ENCODE measurements around the gene HSPA14. TPM values are rescaled to one million over a fixed set of nuclear protein-coding genes. Genes with fewer than 3 reads are reported as not detected.

The HSPA14 gene, protein sequence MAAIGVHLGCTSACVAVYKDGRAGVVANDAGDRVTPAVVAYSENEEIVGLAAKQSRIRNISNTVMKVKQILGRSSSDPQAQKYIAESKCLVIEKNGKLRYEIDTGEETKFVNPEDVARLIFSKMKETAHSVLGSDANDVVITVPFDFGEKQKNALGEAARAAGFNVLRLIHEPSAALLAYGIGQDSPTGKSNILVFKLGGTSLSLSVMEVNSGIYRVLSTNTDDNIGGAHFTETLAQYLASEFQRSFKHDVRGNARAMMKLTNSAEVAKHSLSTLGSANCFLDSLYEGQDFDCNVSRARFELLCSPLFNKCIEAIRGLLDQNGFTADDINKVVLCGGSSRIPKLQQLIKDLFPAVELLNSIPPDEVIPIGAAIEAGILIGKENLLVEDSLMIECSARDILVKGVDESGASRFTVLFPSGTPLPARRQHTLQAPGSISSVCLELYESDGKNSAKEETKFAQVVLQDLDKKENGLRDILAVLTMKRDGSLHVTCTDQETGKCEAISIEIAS
- 11.9 and 12.7 TPM in 2 replicates for total RNA-seq

DNA sequence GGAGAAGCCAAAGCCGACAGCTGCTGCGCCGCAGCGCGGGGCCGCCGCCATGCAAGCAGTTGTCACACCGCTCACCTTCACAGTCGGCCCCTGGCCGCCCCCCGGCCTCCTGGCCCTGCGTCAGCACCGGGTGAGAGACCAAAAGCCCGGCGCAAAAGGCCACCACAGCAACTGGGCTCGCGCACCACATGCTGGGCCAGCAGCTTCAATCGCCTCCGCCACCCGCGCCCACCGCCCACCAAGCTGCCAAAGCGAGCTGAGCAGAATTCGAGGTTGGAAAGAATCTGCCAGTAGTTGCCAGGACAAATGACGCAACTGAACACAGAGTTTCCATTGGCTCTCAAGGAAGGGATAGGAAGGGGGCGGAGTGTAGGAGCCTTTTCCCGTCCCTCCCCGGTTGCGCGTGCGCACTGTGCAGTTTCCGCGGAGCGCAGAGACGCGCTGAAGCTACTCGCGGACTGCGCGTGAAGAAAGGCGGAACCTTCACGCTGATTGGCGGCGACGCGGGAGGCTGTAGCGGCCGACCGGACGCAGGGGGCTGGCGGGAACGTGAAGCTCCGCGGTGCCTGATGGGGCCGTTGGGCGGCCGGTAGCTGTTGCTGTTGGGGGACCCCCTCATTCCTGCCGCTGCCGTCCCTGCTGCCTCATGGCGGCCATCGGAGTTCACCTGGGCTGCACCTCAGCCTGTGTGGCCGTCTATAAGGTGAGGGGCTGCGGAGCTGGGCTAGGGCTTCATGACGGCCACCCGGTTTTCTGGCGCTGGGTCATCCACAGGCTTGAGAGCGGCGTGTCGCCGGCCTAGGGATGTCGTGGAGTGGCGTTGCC, at the start of gene HSPA14, which contains the start of the genes CDNF and MSANTD7:
HSPA14 (plus strand) TSS at position 550 of the 825 bp plus-strand sequence; CDS start at position 647, 97 bp downstream.
CDNF (minus strand) TSS at position 281 of the 825 bp plus-strand sequence; CDS start at position 190, 91 bp downstream.
MSANTD7 (plus strand) TSS at position 550 of the 825 bp plus-strand sequence. CDS start 3,979 bp downstream, outside the sequence.
- Histone ChIP-seq H2AFZ (ENCODE audit: low read length) (peak within 1 kb of the TSS; percentile 98), H3K79me2 (ENCODE audit: insufficient read depth, low read length) (peaks cover 41% of the 10 kb centered on the region), H3K36me3 (ENCODE audit: insufficient read depth, low read length) (peaks cover 30% of the 10 kb centered on the region), H3K4me1 (ENCODE audit: insufficient read depth, low read length) (peaks cover 12% of the 10 kb centered on the region), H3K4me2 (ENCODE audit: insufficient read depth, low read length) (peak within 1 kb of the TSS; percentile 93), H3K27ac (ENCODE audit: low read depth, low read length) (peak within 1 kb of the TSS; percentile 86), H4K20me1 (ENCODE audit: insufficient read depth, low read length) (peaks cover 4% of the 10 kb centered on the region), H3K4me3 (ENCODE audit: insufficient read depth, low read length) (peak within 1 kb of the TSS; percentile 97), H3K9me3 (ENCODE audit: low read depth, low read length) (no peaks in the 10 kb centered on the region), H3K27me3 (ENCODE audit: insufficient read depth, low read length) (no peaks in the 10 kb centered on the region)
- DNase-seq (ENCODE audit: insufficient read length, low spot score, missing footprints): peak; percentile 98
- TF ChIP-seq, protein P1, sequence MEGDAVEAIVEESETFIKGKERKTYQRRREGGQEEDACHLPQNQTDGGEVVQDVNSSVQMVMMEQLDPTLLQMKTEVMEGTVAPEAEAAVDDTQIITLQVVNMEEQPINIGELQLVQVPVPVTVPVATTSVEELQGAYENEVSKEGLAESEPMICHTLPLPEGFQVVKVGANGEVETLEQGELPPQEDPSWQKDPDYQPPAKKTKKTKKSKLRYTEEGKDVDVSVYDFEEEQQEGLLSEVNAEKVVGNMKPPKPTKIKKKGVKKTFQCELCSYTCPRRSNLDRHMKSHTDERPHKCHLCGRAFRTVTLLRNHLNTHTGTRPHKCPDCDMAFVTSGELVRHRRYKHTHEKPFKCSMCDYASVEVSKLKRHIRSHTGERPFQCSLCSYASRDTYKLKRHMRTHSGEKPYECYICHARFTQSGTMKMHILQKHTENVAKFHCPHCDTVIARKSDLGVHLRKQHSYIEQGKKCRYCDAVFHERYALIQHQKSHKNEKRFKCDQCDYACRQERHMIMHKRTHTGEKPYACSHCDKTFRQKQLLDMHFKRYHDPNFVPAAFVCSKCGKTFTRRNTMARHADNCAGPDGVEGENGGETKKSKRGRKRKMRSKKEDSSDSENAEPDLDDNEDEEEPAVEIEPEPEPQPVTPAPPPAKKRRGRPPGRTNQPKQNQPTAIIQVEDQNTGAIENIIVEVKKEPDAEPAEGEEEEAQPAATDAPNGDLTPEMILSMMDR (IDR thresholded peaks at IDR 0.05; ENCODE audit: extremely low read depth, low read depth, low read length): no peak

DNA sequence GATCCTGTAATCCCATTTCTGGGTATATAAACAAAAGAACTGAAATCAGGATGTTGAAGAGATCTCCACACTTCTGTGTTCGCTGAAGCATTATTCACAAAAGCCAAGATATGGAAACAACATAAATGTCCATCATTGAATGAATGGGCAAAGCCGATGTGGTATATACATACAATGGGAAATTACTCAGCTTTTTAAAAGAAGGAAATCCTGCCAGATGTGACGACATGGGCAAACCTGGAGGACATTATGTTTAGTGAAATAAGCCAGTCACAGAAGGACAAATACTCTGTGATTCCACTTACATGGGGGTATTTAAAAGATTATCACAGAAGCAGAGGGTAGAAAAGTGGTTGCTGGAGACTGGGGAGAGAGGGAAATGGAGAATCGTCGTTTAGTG, 39.5 kb upstream of the HSPA14 start:
- H3K79me2 ChIP-seq (ENCODE audit: insufficient read depth, low read length): no peaks in the 10 kb centered on the region
- TF ChIP-seq, protein P1 (IDR thresholded peaks at IDR 0.05; ENCODE audit: extremely low read depth, low read depth, low read length): no peak
- no peaks in the 10 kb centered on the region for H3K4me1 ChIP-seq (ENCODE audit: insufficient read depth, low read length)
- no peak overlapping the region for H2AFZ ChIP-seq (ENCODE audit: low read length)
- H4K20me1 ChIP-seq (ENCODE audit: insufficient read depth, low read length): no peaks in the 10 kb centered on the region
- H3K36me3 ChIP-seq (ENCODE audit: insufficient read depth, low read length): no peaks in the 10 kb centered on the region
- peaks cover 33% of the 10 kb centered on the region for H3K27me3 ChIP-seq (ENCODE audit: insufficient read depth, low read length)
- no peaks in the 10 kb centered on the region for H3K9me3 ChIP-seq (ENCODE audit: low read depth, low read length)
- DNase-seq (ENCODE audit: insufficient read length, low spot score, missing footprints): no peak
- H3K4me2 ChIP-seq (ENCODE audit: insufficient read depth, low read length): no peak overlapping the region
- no peak overlapping the region for H3K27ac ChIP-seq (ENCODE audit: low read depth, low read length)
- no peak overlapping the region for H3K4me3 ChIP-seq (ENCODE audit: insufficient read depth, low read length)

DNA sequence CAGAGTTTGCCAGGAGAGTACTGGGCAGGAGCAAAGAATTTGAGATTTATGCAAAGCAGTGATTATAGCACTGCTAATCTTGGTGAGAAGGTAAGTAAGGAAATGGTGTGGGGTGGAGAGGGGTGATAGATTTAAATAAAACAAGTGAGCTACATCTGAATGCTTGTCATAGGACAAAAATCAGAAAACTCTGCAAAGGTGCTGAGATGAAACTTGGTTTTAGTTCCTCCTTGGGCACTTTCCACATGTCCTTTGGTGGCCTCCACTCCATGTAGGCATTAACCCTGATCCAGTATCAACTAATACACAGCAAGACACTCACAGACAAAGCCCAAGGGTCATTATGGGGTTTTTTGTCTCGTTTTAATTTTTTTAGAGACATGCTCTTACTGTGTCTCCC, 37.7 kb upstream of the HSPA14 start:
- H4K20me1 ChIP-seq (ENCODE audit: insufficient read depth, low read length): no peaks in the 10 kb centered on the region
- peaks cover 34% of the 10 kb centered on the region for H3K27me3 ChIP-seq (ENCODE audit: insufficient read depth, low read length)
- H3K36me3 ChIP-seq (ENCODE audit: insufficient read depth, low read length): no peaks in the 10 kb centered on the region
- no peak overlapping the region for H3K27ac ChIP-seq (ENCODE audit: low read depth, low read length)
- no peak overlapping the region for H3K4me3 ChIP-seq (ENCODE audit: insufficient read depth, low read length)
- no peak overlapping the region for H3K4me2 ChIP-seq (ENCODE audit: insufficient read depth, low read length)
- DNase-seq (ENCODE audit: insufficient read length, low spot score, missing footprints): no peak
- H3K4me1 ChIP-seq (ENCODE audit: insufficient read depth, low read length): no peaks in the 10 kb centered on the region
- no peak overlapping the region for H2AFZ ChIP-seq (ENCODE audit: low read length)
- no peaks in the 10 kb centered on the region for H3K79me2 ChIP-seq (ENCODE audit: insufficient read depth, low read length)
- H3K9me3 ChIP-seq (ENCODE audit: low read depth, low read length): no peaks in the 10 kb centered on the region
- TF ChIP-seq, protein P1 (IDR thresholded peaks at IDR 0.05; ENCODE audit: extremely low read depth, low read depth, low read length): no peak

All from osteoblast (primary cell).